ENCODE results near the gene SLC36A4.

Gene SLC36A4

GRCh38 chr11:93169950-93170561 is 27.7 kb downstream of the SLC36A4 start:
- peaks cover 4% of the 10 kb centered on the region for H3K4me1 Mint-ChIP-seq
- H3K9me3 Mint-ChIP-seq, result no peaks in the 10 kb centered on the region
- no peak for DNase-seq (ENCODE audit: low spot score in 2 of 2)

DNA sequence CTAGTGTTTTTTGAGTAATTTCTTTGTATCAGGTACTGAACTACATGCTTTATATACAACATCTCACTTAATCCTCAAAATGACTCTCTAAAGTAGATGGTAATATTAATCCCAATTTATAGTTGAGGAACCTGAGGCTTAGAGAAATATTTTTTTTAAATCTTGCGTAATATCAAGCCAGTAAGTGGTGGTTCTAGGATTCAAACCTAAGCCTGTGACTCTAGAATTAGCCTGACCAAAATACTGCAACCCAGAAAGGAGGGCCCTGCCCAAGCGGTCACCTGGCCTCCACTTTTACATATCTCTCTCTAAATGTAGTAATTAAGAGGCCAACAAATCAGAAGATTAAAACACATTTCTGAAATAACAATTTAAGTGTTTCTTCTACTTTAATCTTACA is 28.6 kb downstream of the SLC36A4 start:
- H3K4me3 Mint-ChIP-seq, result no peak overlapping the region
- no peak overlapping the region for H3K27ac Mint-ChIP-seq
- no peak for DNase-seq (ENCODE audit: low spot score in 2 of 2)
- no peaks in the 10 kb centered on the region for H3K27me3 Mint-ChIP-seq
- peaks cover 12% of the 10 kb centered on the region for H3K36me3 Mint-ChIP-seq
- no peaks in the 10 kb centered on the region for H3K9me3 Mint-ChIP-seq
- peaks cover 4% of the 10 kb centered on the region for H3K4me1 Mint-ChIP-seq
- no peak for ATAC-seq (ENCODE audit: low read depth)

More at GRCh38 chr11:93169950-93170561, 27.7 kb downstream of the SLC36A4 start:
- Mint-ChIP-seq H3K27ac (no peak overlapping the region), H3K36me3 (peaks cover 5% of the 10 kb centered on the region), H3K4me3 (no peak overlapping the region), H3K27me3 (no peaks in the 10 kb centered on the region)
- ATAC-seq (ENCODE audit: low read depth), result no peak

GRCh38 chr11:93166862-93167261 is 30.9 kb downstream of the SLC36A4 start:
- Mint-ChIP-seq H3K4me3 (no peak overlapping the region), H3K9me3 (no peaks in the 10 kb centered on the region), H3K27me3 (no peaks in the 10 kb centered on the region), H3K27ac (no peak overlapping the region), H3K4me1 (peaks cover 4% of the 10 kb centered on the region), H3K36me3 (peaks cover 19% of the 10 kb centered on the region)
- no peak for DNase-seq (ENCODE audit: low spot score in 2 of 2)
- no peak for ATAC-seq (ENCODE audit: low read depth)

DNA sequence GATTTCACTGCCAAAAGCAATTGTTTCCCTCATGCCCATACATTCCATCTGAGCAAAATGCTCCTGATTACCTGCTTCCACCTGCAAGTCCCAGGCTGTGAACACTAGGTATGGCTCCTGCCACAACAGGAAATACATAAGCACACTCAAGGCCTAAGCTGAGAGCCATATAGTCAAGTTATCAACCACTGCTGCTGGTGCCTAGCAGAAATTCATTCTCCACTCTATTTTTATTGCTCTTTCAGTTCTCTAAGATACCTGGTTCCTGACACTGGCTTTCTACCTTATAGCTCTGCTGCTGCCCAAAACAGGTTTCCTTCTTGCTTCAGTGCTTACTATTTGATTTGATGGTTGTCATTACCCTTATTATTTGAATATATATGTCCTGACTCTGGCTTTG is 31.6 kb downstream of the SLC36A4 start:
- Mint-ChIP-seq H3K27me3 (no peaks in the 10 kb centered on the region), H3K4me3 (no peak overlapping the region), H3K27ac (no peak overlapping the region), H3K9me3 (no peaks in the 10 kb centered on the region), H3K4me1 (peaks cover 4% of the 10 kb centered on the region), H3K36me3 (peaks cover 19% of the 10 kb centered on the region)
- ATAC-seq (ENCODE audit: low read depth), result no peak
- DNase-seq (ENCODE audit: low spot score in 2 of 2), result no peak

DNA sequence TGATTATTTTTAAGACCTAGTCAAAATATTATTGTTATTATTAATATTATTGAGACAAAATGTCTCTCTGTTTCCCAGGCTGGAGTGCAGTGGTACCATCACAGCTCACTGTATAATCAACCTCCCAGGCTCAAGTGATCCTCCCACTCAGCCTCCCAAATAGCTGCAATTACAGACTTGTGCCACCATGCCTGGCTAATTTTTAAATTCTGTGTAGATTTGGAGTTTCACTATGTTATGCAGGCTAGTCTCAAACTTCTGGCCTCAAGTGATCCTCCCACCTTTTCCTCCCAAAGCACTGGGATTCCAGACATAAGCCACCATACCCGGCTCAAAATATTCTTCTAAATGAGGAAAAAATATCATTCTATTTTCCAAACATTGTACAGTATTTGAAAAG is 37.0 kb downstream of the SLC36A4 start:
- Mint-ChIP-seq H3K27ac (no peak overlapping the region), H3K36me3 (peaks cover 35% of the 10 kb centered on the region)

GRCh38 chr11:93160156-93160555 is 37.6 kb downstream of the SLC36A4 start:
- peaks cover 4% of the 10 kb centered on the region for H3K9me3 Mint-ChIP-seq
- no peaks in the 10 kb centered on the region for H3K27me3 Mint-ChIP-seq
- DNase-seq (ENCODE audit: low spot score in 2 of 2) (no peak), ATAC-seq (ENCODE audit: low read depth) (no peak)
- no peak overlapping the region for H3K4me3 Mint-ChIP-seq
- H3K4me1 Mint-ChIP-seq, result no peaks in the 10 kb centered on the region
- H3K27ac Mint-ChIP-seq, result no peak overlapping the region
- peaks cover 35% of the 10 kb centered on the region for H3K36me3 Mint-ChIP-seq

More for the DNA sequence above, 37.0 kb downstream of the SLC36A4 start:
- ATAC-seq (ENCODE audit: low read depth), result no peak
- H3K4me3 Mint-ChIP-seq, result no peak overlapping the region
- no peaks in the 10 kb centered on the region for H3K27me3 Mint-ChIP-seq
- H3K4me1 Mint-ChIP-seq, result no peaks in the 10 kb centered on the region
- H3K9me3 Mint-ChIP-seq, result peaks cover 4% of the 10 kb centered on the region
- DNase-seq (ENCODE audit: low spot score in 2 of 2), result no peak

GRCh38 chr11:93159721-93160120 is 38.1 kb downstream of the SLC36A4 start:
- H3K36me3 Mint-ChIP-seq, result peaks cover 33% of the 10 kb centered on the region
- no peak overlapping the region for H3K4me3 Mint-ChIP-seq
- DNase-seq (ENCODE audit: low spot score in 2 of 2) (no peak), ATAC-seq (ENCODE audit: low read depth) (no peak)
- no peaks in the 10 kb centered on the region for H3K27me3 Mint-ChIP-seq
- peaks cover 4% of the 10 kb centered on the region for H3K9me3 Mint-ChIP-seq
- H3K4me1 Mint-ChIP-seq, result no peaks in the 10 kb centered on the region
- H3K27ac Mint-ChIP-seq, result no peak overlapping the region

- ATAC-seq (ENCODE audit: low read depth), result no peak
- no peaks in the 10 kb centered on the region for H3K27me3 Mint-ChIP-seq
- H3K4me3 Mint-ChIP-seq, result no peak overlapping the region
- H3K9me3 Mint-ChIP-seq, result peaks cover 4% of the 10 kb centered on the region
- H3K4me1 Mint-ChIP-seq, result no peaks in the 10 kb centered on the region
- H3K36me3 Mint-ChIP-seq, result peaks cover 17% of the 10 kb centered on the region
- H3K27ac Mint-ChIP-seq, result no peak overlapping the region
- DNase-seq (ENCODE audit: low spot score in 2 of 2), result no peak
Measured at GRCh38 chr11:93155738-93156137, 42.1 kb downstream of the SLC36A4 start.

DNA sequence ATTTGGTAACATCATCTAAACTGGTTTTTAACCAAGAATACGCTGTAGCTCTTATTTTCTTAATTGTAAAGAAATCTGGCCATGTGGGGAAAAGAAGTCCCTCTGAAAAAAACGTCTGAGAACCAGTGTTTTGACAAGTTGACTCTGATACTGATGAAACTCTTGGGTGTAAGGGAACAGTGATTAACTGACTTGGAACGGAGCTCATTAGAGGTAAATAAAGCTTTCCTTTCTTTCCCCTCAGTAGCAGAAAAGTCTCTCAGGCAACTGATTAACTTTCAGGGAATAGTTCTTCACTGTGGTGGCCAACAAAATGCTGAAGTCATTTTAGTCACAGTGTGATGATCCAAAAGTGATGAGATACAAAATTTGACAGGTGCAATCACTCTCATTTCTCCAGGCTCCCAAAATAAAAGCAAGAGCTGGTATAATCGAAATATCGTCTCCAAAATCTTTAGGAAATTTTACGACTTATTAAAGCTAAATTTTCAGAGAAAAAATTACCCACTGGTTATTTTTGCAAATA is 52.3 kb downstream of the SLC36A4 start:
- no peak for DNase-seq (ENCODE audit: low spot score in 2 of 2)
- no peak overlapping the region for H3K27ac Mint-ChIP-seq
- peaks cover 7% of the 10 kb centered on the region for H3K36me3 Mint-ChIP-seq
- H3K9me3 Mint-ChIP-seq, result peaks cover 5% of the 10 kb centered on the region
- H3K4me1 Mint-ChIP-seq, result no peaks in the 10 kb centered on the region
- no peak for ATAC-seq (ENCODE audit: low read depth)
- no peaks in the 10 kb centered on the region for H3K27me3 Mint-ChIP-seq
- no peak overlapping the region for H3K4me3 Mint-ChIP-seq

GRCh38 chr11:93143800-93144199 is 54.0 kb downstream of the SLC36A4 start:
- ATAC-seq (ENCODE audit: low read depth) (no peak), DNase-seq (ENCODE audit: low spot score in 2 of 2) (no peak)
- no peak overlapping the region for H3K27ac Mint-ChIP-seq
- H3K4me3 Mint-ChIP-seq, result no peak overlapping the region
- H3K27me3 Mint-ChIP-seq, result no peaks in the 10 kb centered on the region
- H3K4me1 Mint-ChIP-seq, result no peaks in the 10 kb centered on the region
- H3K36me3 Mint-ChIP-seq, result peaks cover 4% of the 10 kb centered on the region
- H3K9me3 Mint-ChIP-seq, result peaks cover 5% of the 10 kb centered on the region

- H3K27ac Mint-ChIP-seq, result no peak overlapping the region
- H3K9me3 Mint-ChIP-seq, result peaks cover 5% of the 10 kb centered on the region
- ATAC-seq (ENCODE audit: low read depth), result no peak
- H3K4me3 Mint-ChIP-seq, result no peak overlapping the region
- no peaks in the 10 kb centered on the region for H3K27me3 Mint-ChIP-seq
- no peaks in the 10 kb centered on the region for H3K4me1 Mint-ChIP-seq
- no peak for DNase-seq (ENCODE audit: low spot score in 2 of 2)
- H3K36me3 Mint-ChIP-seq, result peaks cover 4% of the 10 kb centered on the region
Measured at GRCh38 chr11:93143186-93143585, 54.6 kb downstream of the SLC36A4 start.

GRCh38 chr11:93133488-93134109 is 64.2 kb downstream of the SLC36A4 start:
- DNase-seq (ENCODE audit: low spot score in 2 of 2), result no peak
- Mint-ChIP-seq H3K27ac (no peak overlapping the region), H3K36me3 (no peaks in the 10 kb centered on the region), H3K27me3 (no peaks in the 10 kb centered on the region), H3K4me3 (no peak overlapping the region), H3K4me1 (peaks cover 2% of the 10 kb centered on the region), H3K9me3 (no peaks in the 10 kb centered on the region)
- no peak for ATAC-seq (ENCODE audit: low read depth)

DNA sequence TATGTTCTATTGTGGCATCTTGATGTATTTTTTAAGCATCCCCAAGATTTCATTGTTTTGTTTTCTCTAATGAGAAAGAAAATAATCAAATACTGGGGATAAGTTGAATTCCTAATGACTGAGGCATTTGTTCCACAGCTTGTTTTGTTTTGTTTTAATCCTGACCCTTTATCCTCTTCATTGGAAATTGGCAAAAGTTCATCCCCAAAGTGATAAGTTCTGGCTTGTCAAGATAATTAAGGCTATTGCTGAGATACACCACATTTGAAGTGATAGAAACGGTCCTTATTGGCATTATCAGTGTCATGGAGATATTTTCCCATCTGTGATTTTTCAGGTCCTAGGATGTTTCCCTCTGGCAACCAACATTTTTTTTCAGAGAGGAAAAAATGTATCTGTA is 65.0 kb downstream of the SLC36A4 start:
- Mint-ChIP-seq H3K27me3 (peaks cover 2% of the 10 kb centered on the region), H3K4me3 (no peak overlapping the region), H3K9me3 (no peaks in the 10 kb centered on the region), H3K27ac (no peak overlapping the region), H3K4me1 (peaks cover 2% of the 10 kb centered on the region), H3K36me3 (no peaks in the 10 kb centered on the region)
- ATAC-seq (ENCODE audit: low read depth), result no peak
- no peak for DNase-seq (ENCODE audit: low spot score in 2 of 2)

DNA sequence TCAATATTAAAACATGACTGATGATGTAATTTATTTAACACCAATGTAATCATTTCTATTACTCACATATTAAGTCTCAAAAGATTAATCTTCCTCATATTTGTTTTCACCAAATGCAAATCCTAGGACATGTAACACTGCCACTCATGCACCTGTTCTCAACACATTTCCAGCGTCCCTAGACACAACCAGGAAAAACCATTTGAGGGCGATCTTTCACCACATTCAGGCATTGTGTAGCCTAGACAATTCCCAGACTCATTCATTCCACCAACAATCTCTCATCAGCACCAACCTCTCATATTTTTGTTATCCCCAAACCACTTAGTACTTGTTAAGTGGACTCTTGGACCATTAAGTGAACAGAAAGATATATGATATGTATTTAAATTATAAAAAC is 66.1 kb downstream of the SLC36A4 start:
- no peaks in the 10 kb centered on the region for H3K9me3 Mint-ChIP-seq
- no peaks in the 10 kb centered on the region for H3K36me3 Mint-ChIP-seq
- H3K27me3 Mint-ChIP-seq, result peaks cover 2% of the 10 kb centered on the region
- H3K4me3 Mint-ChIP-seq, result no peak overlapping the region
- H3K27ac Mint-ChIP-seq, result no peak overlapping the region
- H3K4me1 Mint-ChIP-seq, result peaks cover 2% of the 10 kb centered on the region
- no peak for DNase-seq (ENCODE audit: low spot score in 2 of 2)
- ATAC-seq (ENCODE audit: low read depth), result no peak

GRCh38 chr11:93128574-93128973 is 69.2 kb downstream of the SLC36A4 start:
- H3K27me3 Mint-ChIP-seq, result peaks cover 2% of the 10 kb centered on the region
- H3K27ac Mint-ChIP-seq, result no peak overlapping the region
- DNase-seq (ENCODE audit: low spot score in 2 of 2) (no peak), ATAC-seq (ENCODE audit: low read depth) (no peak)
- H3K36me3 Mint-ChIP-seq, result no peaks in the 10 kb centered on the region
- H3K9me3 Mint-ChIP-seq, result peaks cover 1% of the 10 kb centered on the region
- peaks cover 2% of the 10 kb centered on the region for H3K4me1 Mint-ChIP-seq
- H3K4me3 Mint-ChIP-seq, result no peak overlapping the region
